RKO (cell line): Measurements from ENCODE around the gene HSD17B14.
"Not testable (repeated sequence)": the region's sequence is repeated elsewhere in the genome, so short reads cannot be mapped to it uniquely, and the experiment has no call there.

Experiments
- DNase-seq: peaks from one replicate; pipeline ENCODE4 v3.0.0-alpha.2; 2016; ENCODE audit warnings: low spot score

HSD17B14 gene

DNA sequence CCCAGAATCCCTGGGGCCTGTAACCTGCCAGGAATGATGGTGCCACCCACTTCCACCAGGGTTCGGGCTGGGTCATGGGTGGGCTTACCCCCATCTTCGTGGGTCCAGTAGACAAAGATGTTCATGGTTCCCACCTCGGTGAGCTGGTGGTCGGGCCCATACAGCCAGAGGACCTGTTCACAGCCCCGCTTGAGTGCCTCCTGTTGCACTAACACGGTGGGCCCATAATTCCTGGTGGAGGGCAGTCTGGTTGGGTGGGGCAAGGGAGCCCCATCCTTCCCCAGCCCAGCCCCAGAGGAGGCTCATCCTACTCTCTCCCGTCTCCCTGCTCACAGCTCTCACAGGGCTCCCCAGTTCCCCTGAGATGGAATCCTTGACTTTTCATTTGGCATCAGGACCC is 39.2 kb downstream of the HSD17B14 start:
- DNase-seq, result no peak

DNA sequence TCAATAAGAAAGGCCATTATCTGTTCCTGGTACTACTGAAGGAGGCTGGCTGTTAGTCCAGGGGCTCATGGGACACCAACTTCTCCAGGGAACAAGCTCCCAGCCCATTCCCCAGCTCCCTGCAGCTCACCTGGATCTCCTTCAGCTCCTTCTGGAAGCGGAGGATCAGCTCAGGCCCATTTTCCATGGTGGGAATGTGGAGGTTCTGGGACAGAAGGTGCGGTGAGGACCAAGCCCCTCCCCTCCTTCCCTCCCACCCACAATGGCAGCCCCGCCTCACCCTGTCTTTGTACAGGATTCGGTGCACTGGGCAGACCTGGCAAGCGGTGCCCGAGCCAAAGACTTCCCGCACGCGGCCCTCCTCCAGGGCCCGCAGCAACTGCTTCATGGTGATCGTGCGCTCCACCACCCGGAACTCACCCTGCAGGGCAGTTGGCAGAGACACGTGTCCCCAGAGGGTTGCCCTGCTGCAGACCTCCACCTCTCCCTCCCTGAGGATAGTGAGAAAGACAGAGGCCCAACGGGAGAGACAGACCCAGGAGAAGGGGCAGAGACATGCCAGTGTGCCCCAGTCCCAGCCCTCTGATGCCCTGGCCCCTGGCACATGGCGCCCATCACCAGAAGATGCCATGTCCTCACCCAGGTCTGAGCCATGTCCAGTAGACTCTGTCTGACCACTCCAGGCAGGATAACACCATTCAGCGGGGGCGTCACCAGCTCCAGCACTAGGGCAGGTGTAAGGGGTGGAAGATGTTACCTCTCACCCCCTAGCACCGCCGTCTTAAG is 39.8 kb downstream of the HSD17B14 start:
- no peak for DNase-seq

DNA sequence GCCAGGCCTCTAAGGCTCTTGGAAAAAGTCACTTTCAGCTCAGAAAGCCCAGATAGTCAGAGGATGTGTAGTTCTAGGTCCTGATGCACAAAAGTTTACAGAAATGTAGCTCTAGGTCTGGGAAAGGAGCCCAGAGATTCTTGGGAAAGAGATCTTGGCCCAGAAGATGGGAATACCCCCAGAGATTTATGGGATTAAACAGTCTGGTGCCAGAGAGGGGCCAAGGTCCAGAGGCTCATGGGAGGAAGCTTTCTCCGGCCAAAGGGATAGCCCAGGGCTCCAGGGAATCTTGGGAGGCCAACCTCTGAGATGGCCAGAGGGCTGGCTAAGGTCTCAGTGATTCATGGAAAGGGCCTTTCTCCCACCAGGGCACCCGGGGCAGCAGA is 40.6 kb downstream of the HSD17B14 start:
- DNase-seq, result no peak

GRCh38 chr19:48795055-48795684 is 41.1 kb downstream of the HSD17B14 start:
- peak; percentile 94 for DNase-seq

GRCh38 chr19:48794291-48794690 is 42.0 kb downstream of the HSD17B14 start:
- no peak for DNase-seq

- no peak for DNase-seq
Observed at GRCh38 chr19:48793271-48793670, 43.0 kb downstream of the HSD17B14 start.

GRCh38 chr19:48787331-48787730 is 49.0 kb downstream of the HSD17B14 start:
- not testable (repeated sequence) for DNase-seq

DNA sequence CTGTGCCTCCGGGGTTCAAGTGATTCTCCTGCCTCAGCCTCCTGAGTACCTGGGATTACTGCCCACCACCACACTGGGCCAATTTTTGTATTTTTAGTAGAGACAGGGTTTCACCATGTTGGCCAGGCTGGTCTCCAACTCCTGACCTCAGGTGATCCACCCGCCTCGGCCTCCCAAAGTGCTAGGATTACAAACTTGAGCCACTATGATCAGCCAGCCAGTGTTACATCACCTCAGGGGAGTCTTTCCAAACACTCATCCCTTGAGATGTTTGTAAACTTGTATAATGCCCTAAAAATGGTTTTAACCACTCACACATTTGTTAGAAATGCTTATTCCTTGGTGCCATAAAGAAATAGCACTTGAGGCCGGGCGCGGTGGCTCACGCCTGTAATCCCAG is 49.9 kb downstream of the HSD17B14 start:
- not testable (repeated sequence) for DNase-seq

DNA sequence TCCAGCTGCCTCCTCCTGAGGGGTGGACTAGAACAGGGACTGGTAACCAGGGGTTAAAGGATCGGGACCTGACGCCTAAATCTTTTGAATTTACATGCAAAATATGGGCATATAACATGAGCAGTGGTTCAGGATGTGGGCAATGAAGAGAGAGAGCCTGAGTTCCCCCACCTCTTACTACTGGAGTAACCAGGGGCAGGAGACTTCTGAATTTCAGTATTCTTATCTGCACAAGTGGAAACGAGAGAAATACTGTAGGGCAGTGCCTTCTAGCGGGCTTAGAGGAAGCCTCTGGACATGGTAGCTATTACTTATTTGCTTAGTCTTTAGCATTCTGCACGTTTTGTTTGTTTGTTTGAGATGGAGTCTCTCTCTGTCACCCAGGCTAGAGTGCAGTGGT is 51.8 kb downstream of the HSD17B14 start:
- no peak for DNase-seq

DNA sequence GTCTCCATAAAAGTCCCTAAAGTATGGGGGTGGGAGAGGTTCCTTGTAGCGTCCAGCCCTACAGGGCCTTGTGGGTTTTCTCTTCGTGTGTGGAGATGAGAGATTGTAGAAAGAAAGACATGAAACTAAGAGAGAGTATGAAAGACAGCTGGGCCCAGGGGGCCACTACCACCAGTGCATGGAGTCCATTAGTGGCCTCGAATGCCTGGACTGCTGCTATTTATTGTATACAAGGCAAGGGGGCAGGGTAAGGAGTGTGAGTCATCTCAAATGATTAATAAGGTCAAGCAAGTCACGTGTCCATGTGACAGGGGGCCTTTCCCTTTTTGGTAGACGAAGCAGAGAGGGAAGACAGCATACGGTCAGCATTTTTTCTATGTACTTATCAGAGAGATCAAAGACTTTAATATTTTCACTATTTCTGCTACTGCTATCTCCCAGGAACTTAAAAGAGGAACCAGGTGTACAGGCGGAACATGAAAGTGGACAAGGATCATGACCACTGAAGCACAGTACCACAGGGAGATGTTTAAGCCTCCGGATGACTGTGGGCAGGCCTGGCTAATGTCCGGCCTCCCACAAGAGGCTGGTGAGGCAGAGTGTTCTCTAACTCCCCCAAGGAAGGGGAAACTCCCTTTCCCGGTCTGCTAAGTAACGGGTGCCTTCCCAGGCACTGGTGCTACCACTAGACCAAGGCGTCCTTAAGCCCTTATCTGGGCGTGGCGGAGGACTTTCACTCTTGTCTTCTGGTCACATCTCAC is 55.5 kb downstream of the HSD17B14 start:
- peak; percentile 67 for DNase-seq

- no peak for DNase-seq
Observed at GRCh38 chr19:48779636-48780035, 56.7 kb downstream of the HSD17B14 start.

DNA sequence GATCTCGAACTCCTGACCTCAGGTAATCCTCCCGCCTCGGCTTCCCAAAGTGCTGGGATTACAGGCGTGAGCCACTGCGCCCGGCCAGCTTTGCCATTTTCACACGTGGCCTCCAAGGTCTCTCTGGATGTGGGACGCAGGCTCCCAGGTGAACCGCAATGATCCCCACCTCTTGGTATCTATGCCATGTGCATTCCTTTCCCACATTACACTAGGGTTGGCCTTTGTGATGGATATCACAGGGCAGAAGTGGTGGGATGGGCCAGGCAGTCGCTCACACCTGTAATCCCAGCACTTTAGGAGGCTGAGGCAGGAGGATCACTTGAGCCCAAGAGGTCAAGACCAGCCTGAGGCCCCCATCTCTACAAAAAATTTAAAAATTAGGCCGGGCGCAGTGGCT is 58.6 kb downstream of the HSD17B14 start:
- DNase-seq, result no peak

GRCh38 chr19:48777139-48777538 is 59.2 kb downstream of the HSD17B14 start:
- DNase-seq, result no peak

DNA sequence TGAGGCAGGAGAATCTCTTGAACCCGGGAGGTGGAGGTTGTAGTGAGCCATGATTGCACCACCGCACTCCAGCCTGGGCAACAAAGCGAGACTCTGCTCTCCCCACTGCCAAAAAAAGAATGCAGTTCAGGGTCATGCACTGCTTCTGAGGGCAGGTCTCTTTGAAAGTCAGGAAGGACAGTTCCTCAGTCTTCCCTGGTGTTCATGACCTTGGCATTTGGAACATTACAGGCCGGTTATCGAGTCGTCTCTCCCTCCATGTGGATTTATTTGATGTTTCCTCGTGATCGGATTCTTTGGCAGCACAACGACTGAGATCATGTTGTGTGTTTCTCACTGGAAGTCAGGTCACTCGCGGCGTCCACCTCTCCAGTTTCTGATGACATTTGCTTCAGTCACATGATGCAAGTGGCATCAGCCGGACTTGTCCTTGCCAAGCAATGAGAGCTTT is 63.8 kb downstream of the HSD17B14 start:
- DNase-seq, result no peak

- DNase-seq, result no peak
Observed at GRCh38 chr19:48770734-48771472, 65.4 kb downstream of the HSD17B14 start.

- DNase-seq, result no peak
Observed at GRCh38 chr19:48770266-48770665, 66.0 kb downstream of the HSD17B14 start.

GRCh38 chr19:48768994-48769713 is 67.1 kb downstream of the HSD17B14 start:
- DNase-seq, result no peak

- not testable (repeated sequence) for DNase-seq
Observed at GRCh38 chr19:48768171-48768753, 68.0 kb downstream of the HSD17B14 start.

- not testable (repeated sequence) for DNase-seq
Observed at GRCh38 chr19:48765816-48766215, 70.5 kb downstream of the HSD17B14 start.
